CD4-positive, alpha-beta T cell treated with Interleukin-21 for 1 hour (primary cell): ENCODE measurements around the gene HMGN1.

Experiments used
- DNase-seq: peaks from one replicate; pipeline ENCODE4 v3.0.0-alpha.2; 2020

Gene HMGN1

DNA sequence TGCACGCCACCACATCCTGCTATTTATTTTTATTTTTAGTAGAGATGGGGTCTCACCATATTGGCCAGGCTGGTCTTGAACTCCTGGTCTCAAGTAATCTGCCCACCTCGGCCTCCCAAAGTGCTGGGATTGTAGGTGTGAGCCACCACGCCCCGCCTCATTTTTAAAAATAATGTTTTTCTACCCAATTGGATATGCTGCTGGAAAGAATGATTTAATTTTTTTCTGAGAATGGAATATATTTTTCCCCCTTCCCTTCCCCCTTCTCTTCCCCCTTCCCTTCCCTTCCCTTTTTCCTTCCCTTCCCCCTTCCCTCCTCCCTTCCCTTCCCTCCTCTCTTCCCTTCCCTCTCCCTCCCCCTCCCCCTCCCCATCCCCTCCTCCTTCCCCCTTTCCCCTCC lies 17.7 kb upstream of the HMGN1 start:
- no peak for DNase-seq

DNA sequence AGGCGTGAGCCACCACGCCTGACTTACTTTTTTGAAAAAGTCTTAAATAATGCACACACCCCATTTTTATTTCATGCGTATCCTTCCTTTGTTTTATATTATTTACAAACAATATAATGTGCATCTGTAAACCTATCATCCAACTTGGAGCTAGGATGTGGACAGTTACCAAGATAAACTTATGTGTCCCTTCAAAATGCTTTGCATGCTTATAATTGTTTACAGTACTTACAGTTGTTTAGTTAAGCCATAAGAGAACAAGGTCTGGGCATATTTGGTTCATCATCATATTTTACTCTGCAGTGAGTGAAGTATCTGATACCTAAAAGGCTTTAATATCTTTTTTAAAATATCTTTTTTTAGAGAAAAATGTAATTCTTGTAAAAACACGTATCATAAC lies 16.1 kb upstream of the HMGN1 start:
- DNase-seq = no peak

DNA sequence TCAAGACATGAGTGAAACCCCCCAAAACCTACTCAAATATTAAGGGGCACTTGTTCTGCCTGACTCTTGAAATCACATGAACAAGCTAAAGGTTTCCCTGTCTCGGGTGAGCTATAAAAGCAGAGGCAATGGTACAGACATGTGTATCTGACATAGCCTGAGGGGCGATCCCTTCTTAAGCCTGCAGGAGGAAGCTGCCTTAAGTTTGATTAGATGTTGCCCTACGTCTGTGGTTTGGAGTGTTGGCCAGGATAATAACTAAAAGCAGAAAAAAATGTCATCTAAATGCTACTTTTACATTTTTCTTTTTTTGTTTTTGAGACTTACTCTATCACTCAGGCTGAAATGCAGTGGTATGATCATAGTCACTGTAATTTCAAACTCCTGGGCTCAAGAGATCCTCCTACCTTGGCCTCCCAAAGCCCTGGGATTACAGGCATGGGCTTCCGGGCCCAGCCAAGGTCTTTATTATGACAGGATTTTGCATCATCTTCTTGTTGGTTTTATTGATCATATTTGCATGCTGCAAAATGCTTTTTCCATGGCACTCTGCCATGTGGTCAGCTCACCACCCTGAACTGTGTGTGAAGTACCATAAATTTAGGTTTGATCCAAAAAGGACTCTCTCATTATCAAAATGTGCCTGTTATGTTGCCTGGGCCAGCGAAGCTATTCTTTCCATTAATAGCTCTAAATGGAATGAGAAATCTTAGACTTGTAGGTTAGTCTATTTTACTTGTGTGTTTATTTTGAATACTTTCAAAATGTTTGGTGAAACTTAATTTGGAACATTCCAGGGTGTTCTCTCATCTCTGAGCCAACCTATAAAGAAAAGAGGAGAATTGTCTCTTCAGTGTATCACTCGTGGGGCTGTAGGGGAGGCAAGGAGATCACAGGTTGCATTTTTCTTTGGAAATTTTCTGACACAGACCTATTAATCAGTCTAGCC lies 15.0 kb upstream of the HMGN1 start:
- no peak for DNase-seq

DNA sequence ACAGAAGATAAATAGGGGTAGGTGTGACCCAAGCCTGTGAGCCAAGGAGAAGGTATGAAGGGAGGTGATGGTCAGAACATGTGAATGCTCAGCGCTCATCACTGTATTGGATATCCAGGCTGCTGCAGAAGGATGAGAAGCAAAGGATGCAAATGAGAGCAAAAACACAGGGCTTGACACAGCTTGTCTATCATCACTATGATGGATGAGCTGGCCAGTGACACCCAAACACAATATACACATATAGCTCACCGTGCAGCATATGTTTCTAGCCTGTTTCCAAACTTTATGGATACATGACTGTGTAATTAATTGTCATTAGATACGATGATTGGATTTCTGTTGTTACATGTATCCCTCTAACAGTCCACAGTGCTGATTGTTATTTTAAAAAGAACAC lies 13.8 kb upstream of the HMGN1 start:
- DNase-seq = no peak

GRCh38 chr21:39359382-39359781 lies 10.5 kb upstream of the HMGN1 start:
- no peak for DNase-seq

- no peak for DNase-seq
Observed at GRCh38 chr21:39353295-39353694, 4.4 kb upstream of the HMGN1 start.

GRCh38 chr21:39350094-39351005 lies 1.5 kb upstream of the HMGN1 start:
- no peak for DNase-seq

GRCh38 chr21:39349211-39350093 lies 564 bp upstream of the HMGN1 start:
- peak; percentile 96 for DNase-seq

GRCh38 chr21:39348040-39348354 lies 891 bp downstream of the HMGN1 start:
- DNase-seq = no peak

- no peak for DNase-seq
Observed at GRCh38 chr21:39347537-39347936, 1.4 kb downstream of the HMGN1 start.

DNA sequence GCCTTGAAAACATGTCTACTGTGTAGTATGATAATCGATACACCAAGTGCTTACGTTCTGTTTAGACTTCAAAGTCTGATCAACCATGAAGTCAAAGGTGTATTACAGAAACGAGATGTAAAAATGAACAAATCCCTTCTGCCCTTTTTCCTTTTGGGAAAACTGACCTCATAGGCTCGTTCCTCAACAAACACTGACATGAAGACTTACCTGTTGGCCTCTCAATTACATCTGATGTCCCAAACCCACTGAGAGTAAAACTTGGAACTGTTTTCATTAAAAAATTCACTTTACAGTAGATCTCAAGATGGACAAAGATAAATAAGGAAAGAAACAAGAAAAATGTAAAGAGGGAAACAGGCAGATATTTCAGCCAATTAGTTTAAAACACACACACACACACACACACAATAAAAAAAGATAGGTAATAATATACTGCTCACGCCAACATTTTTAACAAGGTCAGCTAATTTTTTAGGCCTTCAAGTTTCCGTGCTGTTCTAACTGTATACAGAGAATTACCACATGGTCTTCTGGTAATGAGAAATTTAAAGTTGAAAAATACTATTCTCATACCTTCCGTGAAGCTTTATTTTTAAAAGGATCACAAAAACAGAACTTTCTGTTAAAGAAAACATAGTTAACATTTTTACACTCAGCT lies 2.1 kb downstream of the HMGN1 start:
- no peak for DNase-seq

DNA sequence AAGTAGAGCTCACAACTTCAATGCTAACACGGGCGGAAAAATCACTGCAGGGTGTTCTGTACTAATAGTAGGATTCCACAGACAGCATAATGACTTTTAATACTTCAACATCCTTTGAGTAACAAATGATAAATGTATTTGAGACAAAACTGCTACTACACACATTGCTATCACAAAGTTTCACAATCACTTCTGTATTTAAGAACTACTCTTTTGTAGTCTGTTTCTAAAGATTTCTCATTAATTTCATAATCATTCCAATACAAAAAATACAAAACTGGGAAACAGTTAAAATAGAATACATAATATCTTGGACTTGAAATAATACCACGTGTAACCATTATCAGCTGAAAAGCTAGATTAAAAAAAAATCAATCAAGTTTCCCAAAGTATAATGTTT lies 2.7 kb downstream of the HMGN1 start:
- no peak for DNase-seq

DNA sequence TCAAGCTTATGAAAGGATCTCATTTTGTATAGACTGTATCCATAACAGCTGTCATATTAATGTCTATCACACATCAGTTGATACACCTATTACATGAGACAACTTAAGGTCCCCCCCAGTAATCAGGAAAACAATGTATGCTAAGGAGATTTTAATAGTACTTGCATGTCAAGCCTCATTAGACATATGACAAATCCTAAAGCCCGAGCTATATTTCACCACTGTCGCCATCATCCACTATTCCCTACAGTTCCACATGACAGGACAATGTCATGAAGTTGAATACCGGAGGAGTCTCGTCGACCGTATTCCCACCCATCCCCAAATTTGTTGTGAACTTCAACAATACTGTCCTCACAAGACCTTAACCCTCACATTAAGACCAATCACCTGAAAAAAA lies 3.4 kb downstream of the HMGN1 start:
- no peak for DNase-seq

GRCh38 chr21:39344848-39345247 lies 4.0 kb downstream of the HMGN1 start:
- DNase-seq = no peak

GRCh38 chr21:39341249-39341923 lies 7.5 kb downstream of the HMGN1 start:
- DNase-seq = no peak

- no peak for DNase-seq
Observed at GRCh38 chr21:39340687-39341086, 8.2 kb downstream of the HMGN1 start.

DNA sequence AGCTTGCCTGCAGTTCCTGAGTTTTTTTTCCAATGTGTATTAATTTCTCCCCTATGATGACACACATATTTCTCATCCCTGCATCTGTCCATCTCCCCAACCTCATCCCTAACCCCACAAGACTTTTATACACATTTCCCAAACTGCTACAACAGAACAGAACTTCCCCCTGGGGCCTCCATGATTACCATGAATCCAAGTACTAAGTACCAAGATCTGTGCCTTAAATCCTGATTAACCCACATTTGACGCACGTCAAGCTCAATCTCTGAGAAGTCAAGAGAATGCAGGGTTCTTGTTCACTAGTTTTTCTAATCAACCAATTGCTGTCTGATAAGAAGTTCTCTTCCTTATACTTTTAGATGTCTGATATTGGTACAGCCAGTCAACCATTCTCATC lies 9.7 kb downstream of the HMGN1 start:
- DNase-seq = no peak

GRCh38 chr21:39336457-39337008 lies 12.4 kb downstream of the HMGN1 start:
- no peak for DNase-seq

DNA sequence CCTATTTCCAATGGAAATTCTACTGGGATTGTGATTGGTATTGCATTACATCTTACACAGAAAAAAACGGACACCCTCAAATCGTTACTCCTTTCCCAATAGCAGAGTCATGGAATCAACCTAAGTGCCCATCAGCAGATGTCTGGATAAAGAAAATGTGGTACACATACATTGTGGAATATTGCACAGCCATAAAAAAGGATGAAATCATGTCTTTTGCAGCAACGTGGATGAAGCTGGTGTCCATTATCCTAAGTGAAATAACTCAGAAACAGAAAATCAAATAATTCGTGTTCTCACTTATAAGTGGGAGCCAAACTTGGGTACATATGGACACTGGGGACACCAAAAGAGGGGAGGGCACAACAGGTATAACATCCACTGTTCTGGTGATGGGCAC lies 14.3 kb downstream of the HMGN1 start:
- DNase-seq = no peak

- DNase-seq = no peak
Observed at GRCh38 chr21:39332175-39332574, 16.7 kb downstream of the HMGN1 start.

GRCh38 chr21:39330001-39330400 lies 18.9 kb downstream of the HMGN1 start:
- DNase-seq = no peak

DNA sequence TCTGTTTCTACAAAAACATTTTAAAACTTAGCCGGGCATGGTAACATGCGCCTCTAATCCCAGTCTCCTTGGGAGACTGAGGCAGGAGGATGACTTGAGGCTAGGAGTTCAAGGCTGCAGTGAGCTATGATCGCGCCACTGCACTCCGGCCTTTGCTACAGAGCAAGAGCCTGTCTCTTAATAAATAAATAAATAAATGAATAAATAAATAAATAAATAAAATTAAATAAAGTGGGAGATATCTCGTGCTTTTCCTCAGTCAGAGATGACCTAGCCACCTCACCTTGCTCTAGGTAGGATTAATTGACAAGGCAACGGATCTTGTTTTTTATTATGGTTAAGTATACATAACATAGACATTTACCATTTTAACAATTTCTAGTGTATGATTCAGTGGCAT lies 21.2 kb downstream of the HMGN1 start:
- no peak for DNase-seq
